ENCODE results near the gene LCE1E.

LCE1E gene

GRCh38 chr1:152777510-152778137 lies 8.4 kb upstream of the LCE1E start:
- DNase-seq (ENCODE audit: low spot score), result peak; percentile 33

GRCh38 chr1:152783095-152783494 lies 3.0 kb upstream of the LCE1E start:
- DNase-seq (ENCODE audit: low spot score), result no peak

- DNase-seq (ENCODE audit: low spot score), result no peak
These were observed 9.6 kb downstream of the LCE1E start for GRCh38 chr1:152795686-152796085.

GRCh38 chr1:152796421-152796820 lies 10.4 kb downstream of the LCE1E start, which contains the start of gene LCE1D:
Gene LCE1D (plus strand): TSS chr1:152796721. CDS start chr1:152797795, 1,074 bp downstream.
- DNase-seq (ENCODE audit: low spot score), result no peak

GRCh38 chr1:152801333-152801732 lies 15.3 kb downstream of the LCE1E start:
- DNase-seq (ENCODE audit: low spot score), result no peak

GRCh38 chr1:152806576-152806975 lies 20.5 kb downstream of the LCE1E start, which contains the start of gene LCE1C:
Gene LCE1C (minus strand): TSS chr1:152806651. CDS start chr1:152805478, 1,173 bp downstream.
- no peak for DNase-seq (ENCODE audit: low spot score)

GRCh38 chr1:152811050-152811449 lies 25.0 kb downstream of the LCE1E start:
- DNase-seq (ENCODE audit: low spot score), result no peak

- no peak for DNase-seq (ENCODE audit: low spot score)
These were observed 25.6 kb downstream of the LCE1E start, which contains the start of gene LCE1B for GRCh38 chr1:152811671-152812070. Gene LCE1B (plus strand): TSS chr1:152811971. CDS start chr1:152812447, 476 bp downstream.

- DNase-seq (ENCODE audit: low spot score), result no peak
These were observed 31.3 kb downstream of the LCE1E start for GRCh38 chr1:152817309-152817708.

- no peak for DNase-seq (ENCODE audit: low spot score)
These were observed 37.2 kb downstream of the LCE1E start for GRCh38 chr1:152823294-152823693.

- DNase-seq (ENCODE audit: low spot score), result no peak
These were observed 38.9 kb downstream of the LCE1E start for GRCh38 chr1:152824964-152825363.

- DNase-seq (ENCODE audit: low spot score), result no peak
These were observed 41.1 kb downstream of the LCE1E start, which contains the start of gene LCE1A for GRCh38 chr1:152827173-152827572. Gene LCE1A (plus strand): TSS chr1:152827473. CDS start chr1:152827473, 0 bp downstream.

- DNase-seq (ENCODE audit: low spot score), result no peak
These were observed 50.8 kb downstream of the LCE1E start for GRCh38 chr1:152836870-152837269.
